ENCODE measurements around the gene TBC1D7. TPM values are rescaled to one million over a fixed set of nuclear protein-coding genes. Genes with fewer than 3 reads are reported as not detected.
A peak's percentile ranks its signal among the peaks of the same experiment; 100 is the strongest.

TBC1D7 gene
- total RNA-seq: 40.2 TPM
- long read RNA-seq, transcript TBC1D7-202 (8 exons, 1,116 nt): major isoform, 14 of 289 reads
- long read RNA-seq, partial matches to known transcripts: 1 of 289 reads
- long read RNA-seq, other reads (novel, unspliced or antisense): 269 of 289 reads

GRCh38 chr6:13328076-13328874 lies at the start of gene TBC1D7:
Gene TBC1D7, minus strand, starts transcription at chr6:13328537. Its CDS starts 1,639 bp downstream, at chr6:13326898.
- Histone ChIP-seq H3K27ac (replicated peaks) (peak within 1 kb of the TSS; percentile 95), H3K4me3 (peak within 1 kb of the TSS; percentile 87), H3K27me3 (ENCODE audit: low read depth) (no peaks in the 10 kb centered on the region), H3K4me1 (peaks cover 61% of the 10 kb centered on the region), H3K9me3 (replicated peaks) (no peaks in the 10 kb centered on the region), H3K36me3 (peaks cover 34% of the 10 kb centered on the region)
- peak; percentile 93 for DNase-seq
- peak; percentile 34 for TF ChIP-seq CTCF (IDR thresholded peaks at IDR 0.05; ENCODE audit: borderline replicate concordance)
- intact Hi-C loops (cut with micrococcal nuclease): loop anchor here (10.0 kb wide), 1 partner anchor 413 kb away; no protein-coding TSS in a partner anchor

- Histone ChIP-seq H3K4me3 (no peak overlapping the region), H3K27me3 (ENCODE audit: low read depth) (no peaks in the 10 kb centered on the region), H3K9me3 (replicated peaks) (no peaks in the 10 kb centered on the region), H3K4me1 (peaks cover 39% of the 10 kb centered on the region), H3K36me3 (peaks cover 6% of the 10 kb centered on the region), H3K27ac (replicated peaks) (no peak overlapping the region)
- no peak for TF ChIP-seq CTCF (IDR thresholded peaks at IDR 0.05; ENCODE audit: borderline replicate concordance)
- intact Hi-C loops (cut with micrococcal nuclease): no loop called here
- DNase-seq: no peak
Measured at GRCh38 chr6:13377054-13377758, 48.9 kb upstream of the TBC1D7 start.

- no peaks in the 10 kb centered on the region for H3K9me3 ChIP-seq (replicated peaks)
- TF ChIP-seq CTCF (IDR thresholded peaks at IDR 0.05; ENCODE audit: borderline replicate concordance): no peak
- H3K27me3 ChIP-seq (ENCODE audit: low read depth): no peaks in the 10 kb centered on the region
- intact Hi-C loops (cut with micrococcal nuclease): no loop called here
- H3K27ac ChIP-seq (replicated peaks): no peak overlapping the region
- no peak overlapping the region for H3K4me3 ChIP-seq
- H3K36me3 ChIP-seq: peaks cover 6% of the 10 kb centered on the region
- DNase-seq: no peak
- H3K4me1 ChIP-seq: peaks cover 46% of the 10 kb centered on the region
Measured at GRCh38 chr6:13375360-13375878, 47.1 kb upstream of the TBC1D7 start.

GRCh38 chr6:13373919-13374318 lies 45.6 kb upstream of the TBC1D7 start:
- intact Hi-C loops (cut with micrococcal nuclease): no loop called here
- peak overlapping the region; percentile 40 for H3K27ac ChIP-seq (replicated peaks)
- H3K4me1 ChIP-seq: peaks cover 47% of the 10 kb centered on the region

More at GRCh38 chr6:13373919-13374318, 45.6 kb upstream of the TBC1D7 start:
- Histone ChIP-seq H3K36me3 (peaks cover 6% of the 10 kb centered on the region), H3K4me3 (no peak overlapping the region), H3K9me3 (replicated peaks) (no peaks in the 10 kb centered on the region), H3K27me3 (ENCODE audit: low read depth) (no peaks in the 10 kb centered on the region)
- DNase-seq: no peak
- no peak for TF ChIP-seq CTCF (IDR thresholded peaks at IDR 0.05; ENCODE audit: borderline replicate concordance)
